Measurements from ENCODE around the gene MCTP1.

- TF ChIP-seq, protein P1, sequence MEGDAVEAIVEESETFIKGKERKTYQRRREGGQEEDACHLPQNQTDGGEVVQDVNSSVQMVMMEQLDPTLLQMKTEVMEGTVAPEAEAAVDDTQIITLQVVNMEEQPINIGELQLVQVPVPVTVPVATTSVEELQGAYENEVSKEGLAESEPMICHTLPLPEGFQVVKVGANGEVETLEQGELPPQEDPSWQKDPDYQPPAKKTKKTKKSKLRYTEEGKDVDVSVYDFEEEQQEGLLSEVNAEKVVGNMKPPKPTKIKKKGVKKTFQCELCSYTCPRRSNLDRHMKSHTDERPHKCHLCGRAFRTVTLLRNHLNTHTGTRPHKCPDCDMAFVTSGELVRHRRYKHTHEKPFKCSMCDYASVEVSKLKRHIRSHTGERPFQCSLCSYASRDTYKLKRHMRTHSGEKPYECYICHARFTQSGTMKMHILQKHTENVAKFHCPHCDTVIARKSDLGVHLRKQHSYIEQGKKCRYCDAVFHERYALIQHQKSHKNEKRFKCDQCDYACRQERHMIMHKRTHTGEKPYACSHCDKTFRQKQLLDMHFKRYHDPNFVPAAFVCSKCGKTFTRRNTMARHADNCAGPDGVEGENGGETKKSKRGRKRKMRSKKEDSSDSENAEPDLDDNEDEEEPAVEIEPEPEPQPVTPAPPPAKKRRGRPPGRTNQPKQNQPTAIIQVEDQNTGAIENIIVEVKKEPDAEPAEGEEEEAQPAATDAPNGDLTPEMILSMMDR (conservative IDR thresholded peaks at IDR 0.05): no peak
- no peak for TF ChIP-seq ZFX (IDR thresholded peaks at IDR 0.05)
These were observed 476.4 kb downstream of the MCTP1 start for GRCh38 chr5:94808497-94808896.
